ES-I3 (cell line): ENCODE measurements around the gene TRMT2A.
"Not testable (repeated sequence)": the region's sequence is repeated elsewhere in the genome, so short reads cannot be mapped to it uniquely, and the experiment has no call there.

Experiments
- H3K36me3 ChIP-seq: 2 replicates; pipeline ENCODE4 v1.6.1; 2013; ENCODE audit warnings: mild to moderate bottlenecking, low read length, control low read depth, moderate library complexity; ENCODE audit not compliant: insufficient read depth
- H3K4me1 ChIP-seq: 2 replicates; pipeline ENCODE4 v1.6.1; 2013; ENCODE audit warnings: mild to moderate bottlenecking, control low read depth, low read length; ENCODE audit not compliant: insufficient read depth
- H3K9ac ChIP-seq: 2 replicates; pipeline ENCODE4 v1.6.1; 2013; ENCODE audit warnings: low read depth, mild to moderate bottlenecking, low read length, moderate library complexity
- H3K9me3 ChIP-seq: 2 replicates; pipeline ENCODE4 v1.6.1; 2013; ENCODE audit warnings: mild to moderate bottlenecking, low read length, moderate library complexity; ENCODE audit not compliant: control insufficient read depth, insufficient read depth

TRMT2A gene

DNA sequence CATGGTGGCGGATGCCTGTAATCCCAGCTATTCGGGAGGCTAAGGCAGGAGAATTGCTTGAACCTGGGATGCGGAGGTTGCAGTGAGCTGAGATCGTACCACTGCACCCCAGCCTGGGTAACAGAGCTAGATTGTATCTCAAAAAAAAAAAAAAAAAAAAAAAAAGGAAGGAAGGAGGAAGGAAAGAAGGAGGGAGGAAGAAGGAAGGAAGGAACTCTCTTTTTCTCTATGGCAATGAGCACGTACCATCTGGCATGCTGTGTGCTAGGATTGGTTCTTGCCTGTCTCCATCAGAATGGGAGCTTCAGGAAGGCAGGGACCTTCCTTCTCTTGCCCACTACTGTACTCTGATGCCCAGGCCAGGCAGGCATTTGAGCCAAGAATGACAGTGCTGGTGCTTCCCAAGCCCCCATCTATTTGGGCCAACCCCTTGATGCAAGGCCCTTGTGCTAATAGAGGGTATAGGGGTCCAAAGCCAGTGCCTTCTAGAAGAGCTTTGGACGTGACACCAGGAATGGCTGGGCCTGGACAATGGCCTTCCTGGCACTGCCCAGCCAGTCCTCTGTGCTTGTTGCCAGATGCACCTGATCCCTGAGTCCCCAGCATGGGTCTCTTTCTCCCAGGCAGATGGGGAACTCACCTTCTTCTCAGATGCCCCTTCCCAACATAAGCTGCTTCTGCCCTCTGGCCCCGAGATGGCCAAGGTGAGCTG, 47.5 kb downstream of the TRMT2A start:
- Histone ChIP-seq H3K36me3 (no peaks in the 10 kb centered on the region), H3K9ac (no peak overlapping the region), H3K9me3 (no peaks in the 10 kb centered on the region), H3K4me1 (no peaks in the 10 kb centered on the region)

DNA sequence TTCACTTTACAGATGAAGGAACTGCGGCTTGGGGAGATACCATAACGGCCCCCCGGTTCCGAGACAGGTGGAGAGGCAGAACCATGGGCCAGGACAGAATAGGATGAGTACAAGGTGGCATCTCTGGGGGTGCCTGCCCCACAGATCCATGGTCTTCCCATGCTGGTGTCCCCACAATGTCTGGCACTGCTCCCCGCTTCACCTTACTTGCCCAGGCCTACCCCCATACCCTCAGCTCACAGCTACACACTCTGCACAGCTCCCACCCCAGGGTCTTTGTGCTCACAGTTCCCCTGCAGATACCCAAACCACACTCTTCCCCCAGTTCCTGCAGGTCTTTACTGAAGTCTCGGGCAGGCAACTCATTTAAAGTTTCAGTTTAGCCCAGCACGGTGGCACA, 48.4 kb downstream of the TRMT2A start:
- Histone ChIP-seq H3K36me3 (no peaks in the 10 kb centered on the region), H3K9me3 (no peaks in the 10 kb centered on the region), H3K9ac (no peak overlapping the region), H3K4me1 (no peaks in the 10 kb centered on the region)

DNA sequence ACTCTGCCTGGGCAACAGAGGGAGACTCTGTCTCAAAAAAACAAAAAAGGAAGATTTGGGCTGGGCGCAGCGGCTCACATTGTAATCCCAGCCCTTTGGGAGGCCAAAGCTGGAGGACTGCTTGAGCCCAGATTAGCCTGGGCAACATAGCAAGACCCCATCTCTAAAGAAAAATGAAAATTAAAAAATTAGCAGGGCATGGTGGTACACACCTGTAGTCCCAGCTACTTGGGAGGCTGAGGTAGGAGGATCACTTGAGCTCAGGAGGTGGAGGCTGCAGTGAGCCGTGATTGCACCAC, 49.7 kb downstream of the TRMT2A start:
- H3K9me3 ChIP-seq, H3K4me1 ChIP-seq, H3K36me3 ChIP-seq, H3K9ac ChIP-seq: not testable (repeated sequence)

DNA sequence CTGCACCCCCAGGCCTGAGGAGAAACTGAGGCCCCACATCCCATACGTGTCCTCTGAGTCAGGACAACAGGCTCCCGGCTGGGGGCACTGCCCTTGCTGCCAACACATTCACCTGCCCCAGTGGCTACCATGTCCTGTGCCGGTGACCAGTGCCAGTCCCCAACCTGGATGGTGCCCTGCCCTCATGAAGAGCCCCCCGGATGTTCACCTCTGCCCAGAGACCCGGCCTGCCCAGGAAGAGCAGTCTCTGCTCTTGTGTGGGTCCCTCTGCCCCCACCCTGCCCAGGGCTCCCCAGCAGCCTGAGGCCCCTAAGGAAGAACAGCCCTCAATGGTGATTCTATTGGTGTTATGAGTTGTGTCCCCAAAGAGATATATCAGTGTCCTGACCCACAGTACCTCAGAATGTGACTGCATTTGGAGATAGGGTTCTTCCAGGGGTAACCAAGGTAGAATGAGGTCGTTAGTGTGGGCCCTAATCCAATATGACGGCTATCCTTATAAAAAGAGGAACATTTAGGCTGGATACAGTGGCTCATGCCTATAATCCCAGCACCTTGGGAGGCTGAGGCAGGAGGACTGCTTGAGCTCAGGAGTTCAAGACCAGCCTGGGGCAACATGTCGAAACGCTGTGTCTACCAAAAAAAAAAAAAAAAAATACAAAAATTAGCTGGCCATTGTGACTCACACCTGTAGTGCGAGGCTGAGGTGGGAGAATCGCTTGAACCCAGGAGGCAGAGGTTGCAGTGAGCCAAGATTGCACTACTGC, 50.2 kb downstream of the TRMT2A start:
- Histone ChIP-seq H3K9ac (no peak overlapping the region), H3K4me1 (no peaks in the 10 kb centered on the region; the same call in 1 of the 2 replicates), H3K36me3 (no peaks in the 10 kb centered on the region), H3K9me3 (no peaks in the 10 kb centered on the region)

DNA sequence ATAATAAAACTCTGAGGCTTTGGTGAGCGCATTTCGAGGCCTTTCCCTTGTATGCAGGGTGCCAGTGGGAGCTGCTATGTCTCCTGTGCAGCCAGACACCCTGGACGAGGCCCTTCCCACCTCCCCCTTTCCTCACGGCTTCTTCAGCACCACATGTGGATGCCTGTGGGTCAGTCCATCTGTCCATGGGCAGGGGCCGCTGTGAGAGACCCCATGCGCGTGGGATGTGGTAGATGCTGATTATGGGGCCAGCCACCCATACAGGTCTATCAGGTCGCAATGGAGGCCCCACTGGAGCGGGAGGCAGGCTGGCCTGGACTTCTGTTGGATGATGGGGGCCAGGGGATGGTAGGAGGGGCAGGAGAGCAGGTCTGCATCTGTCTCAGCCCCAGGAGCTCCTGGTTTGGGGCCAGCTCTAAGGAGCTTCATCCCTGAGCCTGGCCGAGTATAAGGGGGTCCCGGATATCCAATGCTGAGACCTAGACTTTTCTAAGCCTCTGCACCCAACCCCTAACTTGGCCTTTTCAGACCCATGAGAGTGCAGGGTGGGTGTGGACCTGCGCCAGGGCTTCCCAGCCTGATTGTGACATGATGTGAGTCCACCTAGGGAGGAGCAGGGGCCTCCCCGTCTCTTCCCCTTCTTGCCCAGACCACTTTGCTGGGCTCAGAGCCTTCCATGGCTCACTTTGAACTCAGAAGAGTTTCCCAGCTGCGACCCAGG, 51.0 kb downstream of the TRMT2A start:
- Histone ChIP-seq H3K9me3 (no peaks in the 10 kb centered on the region), H3K4me1 (no peaks in the 10 kb centered on the region; the same call in 1 of the 2 replicates), H3K9ac (no peak overlapping the region), H3K36me3 (no peaks in the 10 kb centered on the region)

DNA sequence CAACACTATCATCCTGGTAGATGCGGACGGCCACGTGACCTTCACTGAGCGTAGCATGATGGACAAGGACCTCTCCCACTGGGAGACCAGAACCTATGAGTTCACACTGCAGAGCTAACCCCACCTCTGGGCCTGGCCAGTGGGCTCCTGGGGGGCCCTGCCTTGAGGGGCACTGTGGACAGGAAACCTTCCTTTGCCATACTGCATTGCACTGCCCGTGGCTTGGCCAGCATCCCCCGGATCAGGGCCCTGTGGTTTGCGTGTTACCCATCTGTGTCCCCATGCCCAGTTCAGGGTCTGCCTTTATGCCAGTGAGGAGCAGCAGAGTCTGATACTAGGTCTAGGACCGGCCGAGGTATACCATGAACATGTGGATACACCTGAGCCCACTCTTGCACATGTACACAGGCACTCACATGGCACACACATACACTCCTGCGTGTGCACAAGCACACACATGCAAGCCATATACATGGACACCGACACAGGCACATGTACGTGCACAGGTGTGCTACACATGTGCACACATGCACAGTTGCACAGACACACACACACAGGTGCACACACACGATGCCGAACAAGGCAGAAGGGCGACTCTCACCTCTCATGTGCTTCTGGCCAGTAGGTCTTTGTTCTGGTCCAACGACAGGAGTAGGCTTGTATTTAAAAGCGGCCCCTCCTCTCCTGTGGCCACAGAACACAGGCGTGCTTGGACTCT, 52.3 kb downstream of the TRMT2A start:
- Histone ChIP-seq H3K9me3 (no peaks in the 10 kb centered on the region), H3K36me3 (no peaks in the 10 kb centered on the region), H3K9ac (no peak overlapping the region), H3K4me1 (no peaks in the 10 kb centered on the region; the same call in 1 of the 2 replicates)

DNA sequence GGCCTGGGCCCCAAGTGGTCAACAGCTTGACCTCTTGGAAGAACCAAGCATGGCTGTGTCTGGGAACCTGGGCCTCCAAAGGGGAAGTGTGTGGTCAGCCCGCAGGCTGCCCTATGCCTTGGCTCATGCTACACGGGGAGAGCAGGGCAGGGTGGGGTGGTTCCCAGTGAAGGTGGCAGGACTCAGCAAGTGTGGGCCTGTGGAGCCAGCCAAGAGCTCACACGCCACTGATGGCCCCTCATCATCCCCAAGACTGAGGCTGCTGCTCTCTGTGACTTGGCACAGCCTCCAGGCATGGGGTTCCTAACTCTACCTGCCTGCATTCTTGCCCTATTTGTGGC, 52.9 kb downstream of the TRMT2A start:
- H3K36me3 ChIP-seq = no peaks in the 10 kb centered on the region
- H3K9me3 ChIP-seq = no peaks in the 10 kb centered on the region
- H3K4me1 ChIP-seq = no peaks in the 10 kb centered on the region; the same call in 1 of the 2 replicates
- H3K9ac ChIP-seq = no peak overlapping the region

DNA sequence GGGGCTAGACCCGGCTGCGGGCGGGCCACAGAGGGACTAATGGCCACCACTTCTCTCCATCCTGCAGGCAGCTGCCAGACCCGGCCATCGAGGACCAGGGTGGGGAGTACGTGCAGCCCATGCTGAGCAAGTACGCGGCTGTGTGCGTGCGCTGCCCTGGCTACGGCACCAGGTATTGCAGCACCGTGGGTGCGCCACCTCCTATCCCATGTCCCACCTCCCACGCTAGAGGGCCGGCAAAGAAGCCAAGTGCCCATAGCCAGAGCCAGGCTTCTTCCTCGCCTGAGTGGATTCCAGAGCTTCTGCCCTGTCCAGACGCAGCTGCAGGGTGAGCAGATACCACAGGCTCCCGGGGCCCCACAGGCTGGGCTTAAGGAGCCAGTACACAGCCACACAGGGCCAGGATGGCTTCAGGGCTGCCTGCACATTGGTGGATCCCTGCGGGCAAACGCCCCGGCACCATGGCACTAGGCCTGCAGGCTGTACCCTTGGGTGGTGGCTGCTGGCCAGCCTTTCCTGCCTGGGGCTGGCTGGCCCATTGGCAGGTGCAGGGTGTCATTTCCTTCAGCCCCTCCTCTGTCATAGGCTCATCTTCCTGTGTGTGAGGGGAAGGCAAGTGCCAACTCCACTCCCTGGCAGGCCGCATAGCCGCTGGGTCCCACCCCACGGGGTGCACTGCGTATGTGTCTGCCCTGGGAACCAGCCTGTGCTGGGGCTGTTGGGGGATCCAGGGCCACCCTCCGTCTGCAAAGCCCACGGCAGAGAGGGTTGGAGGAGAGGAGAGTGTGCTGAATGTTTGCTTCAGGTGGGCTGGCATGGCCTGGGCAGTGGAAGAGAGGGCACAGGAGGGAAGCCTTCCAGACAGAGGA, 53.5 kb downstream of the TRMT2A start:
- H3K9me3 ChIP-seq = no peaks in the 10 kb centered on the region
- H3K4me1 ChIP-seq = no peaks in the 10 kb centered on the region; the same call in 1 of the 2 replicates
- no peaks in the 10 kb centered on the region for H3K36me3 ChIP-seq
- no peak overlapping the region for H3K9ac ChIP-seq

DNA sequence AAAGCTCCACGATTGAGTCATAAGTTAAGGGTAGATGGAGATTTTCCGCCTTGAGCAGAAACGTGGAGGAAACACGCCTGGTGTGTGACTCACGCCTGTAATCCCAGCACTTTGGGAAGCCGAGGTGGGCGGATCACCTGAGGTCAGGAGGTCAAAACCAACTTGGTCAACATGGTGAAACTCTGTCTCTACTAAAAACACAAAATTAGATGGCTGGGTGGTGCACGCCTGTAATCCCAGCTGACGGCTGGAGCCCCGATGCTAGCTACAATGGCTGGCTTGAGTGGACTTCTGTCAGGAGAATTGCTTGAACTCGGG, 54.3 kb downstream of the TRMT2A start:
- Histone ChIP-seq H3K36me3 (no peaks in the 10 kb centered on the region), H3K9me3 (no peaks in the 10 kb centered on the region), H3K4me1 (no peaks in the 10 kb centered on the region; the same call in 1 of the 2 replicates), H3K9ac (no peak overlapping the region)

DNA sequence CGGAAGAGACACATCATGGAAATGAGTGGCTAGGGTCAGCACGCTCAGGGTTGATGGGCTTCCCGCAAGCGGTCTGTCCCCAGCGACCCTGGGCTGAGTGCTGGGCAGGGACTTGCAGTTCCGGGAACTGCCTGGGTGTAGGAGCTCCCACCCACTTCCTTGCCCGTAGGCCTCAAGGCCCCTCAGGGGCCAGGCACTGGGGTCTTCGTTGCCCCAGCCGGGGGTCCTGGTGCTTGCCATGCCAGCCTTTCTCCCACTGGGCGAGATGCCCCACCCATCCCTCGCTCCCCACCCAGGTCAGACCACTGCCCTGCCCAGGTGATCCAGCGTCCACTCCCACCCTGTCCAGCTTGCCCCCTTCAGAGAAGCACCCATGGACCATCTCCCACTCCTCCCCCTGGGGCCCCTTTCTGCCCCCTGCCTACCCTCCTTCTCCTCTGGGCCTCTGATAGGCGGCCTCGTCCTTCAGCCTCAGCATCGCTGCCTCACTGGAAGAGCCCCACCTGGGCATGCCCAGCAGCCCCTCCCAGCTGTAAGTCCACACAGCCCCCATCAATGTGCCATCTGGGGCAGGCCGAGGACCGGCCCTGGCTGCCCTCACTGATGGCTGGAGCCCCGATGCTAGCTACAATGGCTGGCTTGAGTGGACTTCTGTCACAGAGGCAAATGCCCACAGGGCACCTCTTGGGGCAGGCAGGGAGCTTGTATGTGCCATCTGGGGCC, 54.8 kb downstream of the TRMT2A start:
- no peaks in the 10 kb centered on the region; the same call in 1 of the 2 replicates for H3K4me1 ChIP-seq
- no peaks in the 10 kb centered on the region for H3K9me3 ChIP-seq
- no peak overlapping the region for H3K9ac ChIP-seq
- H3K36me3 ChIP-seq = no peaks in the 10 kb centered on the region
